ENCODE results near the gene C1QTNF2.

C1QTNF2 gene

DNA sequence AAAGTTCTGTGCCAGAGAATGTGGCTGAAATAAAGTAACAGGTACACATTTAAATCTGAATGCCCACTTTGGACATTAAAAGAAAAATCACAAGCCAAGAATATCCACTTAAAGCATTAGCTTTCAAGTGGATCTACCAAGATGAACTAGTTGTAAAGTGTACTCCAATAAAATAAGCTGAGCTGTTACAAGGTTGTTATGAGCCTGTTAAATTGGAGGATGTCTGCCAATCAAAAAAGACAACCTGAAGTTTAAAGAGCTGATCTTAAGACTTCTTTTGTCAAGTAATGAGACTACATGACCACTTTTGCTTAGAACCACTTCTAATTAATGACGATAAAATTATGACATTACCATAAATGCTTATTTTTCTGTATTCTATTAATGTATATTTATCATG is 27.1 kb upstream of the C1QTNF2 start:
- Histone ChIP-seq H2AFZ (ENCODE audit: low read length) (no peak overlapping the region), H3K4me2 (ENCODE audit: low read depth, low read length, poor library complexity, severe bottlenecking) (peak overlapping the region; percentile 31), H3K9ac (ENCODE audit: low read depth, low read length, poor library complexity, severe bottlenecking) (no peak overlapping the region), H3K36me3 (ENCODE audit: insufficient read depth, low read length) (no peaks in the 10 kb centered on the region), H3K9me2 (replicated peaks; ENCODE audit: low read depth, low read length) (no peaks in the 10 kb centered on the region), H3K27me3 (ENCODE audit: insufficient read depth, low read length, poor library complexity, severe bottlenecking) (no peaks in the 10 kb centered on the region), H3K9me3 (ENCODE audit: insufficient read depth, low read depth, low read length) (no peaks in the 10 kb centered on the region), H3K4me3 (ENCODE audit: low read length, poor library complexity, severe bottlenecking) (no peak overlapping the region), H3K4me1 (ENCODE audit: insufficient read depth, low read length, poor library complexity, severe bottlenecking) (peaks cover 9% of the 10 kb centered on the region), H3K79me2 (ENCODE audit: insufficient read depth, low read length) (peaks cover 14% of the 10 kb centered on the region), H3F3A (ENCODE audit: low read depth) (no peaks in the 10 kb centered on the region), H4K20me1 (ENCODE audit: insufficient read depth, low read length, poor library complexity, severe bottlenecking) (no peaks in the 10 kb centered on the region)
- TF ChIP-seq EZH2phosphoT487 (IDR thresholded peaks at IDR 0.05; ENCODE audit: borderline replicate concordance), result no peak
- TF ChIP-seq, protein P1, sequence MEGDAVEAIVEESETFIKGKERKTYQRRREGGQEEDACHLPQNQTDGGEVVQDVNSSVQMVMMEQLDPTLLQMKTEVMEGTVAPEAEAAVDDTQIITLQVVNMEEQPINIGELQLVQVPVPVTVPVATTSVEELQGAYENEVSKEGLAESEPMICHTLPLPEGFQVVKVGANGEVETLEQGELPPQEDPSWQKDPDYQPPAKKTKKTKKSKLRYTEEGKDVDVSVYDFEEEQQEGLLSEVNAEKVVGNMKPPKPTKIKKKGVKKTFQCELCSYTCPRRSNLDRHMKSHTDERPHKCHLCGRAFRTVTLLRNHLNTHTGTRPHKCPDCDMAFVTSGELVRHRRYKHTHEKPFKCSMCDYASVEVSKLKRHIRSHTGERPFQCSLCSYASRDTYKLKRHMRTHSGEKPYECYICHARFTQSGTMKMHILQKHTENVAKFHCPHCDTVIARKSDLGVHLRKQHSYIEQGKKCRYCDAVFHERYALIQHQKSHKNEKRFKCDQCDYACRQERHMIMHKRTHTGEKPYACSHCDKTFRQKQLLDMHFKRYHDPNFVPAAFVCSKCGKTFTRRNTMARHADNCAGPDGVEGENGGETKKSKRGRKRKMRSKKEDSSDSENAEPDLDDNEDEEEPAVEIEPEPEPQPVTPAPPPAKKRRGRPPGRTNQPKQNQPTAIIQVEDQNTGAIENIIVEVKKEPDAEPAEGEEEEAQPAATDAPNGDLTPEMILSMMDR (conservative IDR thresholded peaks at IDR 0.05; ENCODE audit: low read length), result no peak

DNA sequence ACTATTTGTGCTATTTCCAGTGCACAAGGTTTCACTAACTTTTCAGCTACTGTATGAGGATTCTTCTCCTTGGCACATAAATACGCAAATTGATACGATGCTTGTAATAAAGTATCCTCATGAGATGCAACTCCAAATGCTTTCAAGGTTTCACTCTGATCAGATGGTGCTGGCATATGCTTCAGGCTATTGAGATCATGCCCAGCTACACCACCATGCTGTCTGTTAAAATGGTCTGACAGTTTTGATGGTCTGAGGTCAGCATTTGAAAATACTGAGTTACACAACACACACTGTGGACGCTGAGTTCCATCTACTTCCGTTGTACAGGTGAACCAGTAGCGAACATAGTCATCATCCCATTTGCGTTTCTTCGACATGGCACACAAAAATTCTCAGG is 24.7 kb upstream of the C1QTNF2 start:
- Histone ChIP-seq H3K36me3 (ENCODE audit: insufficient read depth, low read length) (no peaks in the 10 kb centered on the region), H3K9me3 (ENCODE audit: insufficient read depth, low read depth, low read length) (no peaks in the 10 kb centered on the region), H3K27me3 (ENCODE audit: insufficient read depth, low read length, poor library complexity, severe bottlenecking) (no peaks in the 10 kb centered on the region), H3K4me2 (ENCODE audit: low read depth, low read length, poor library complexity, severe bottlenecking) (no peak overlapping the region), H3K4me3 (ENCODE audit: low read length, poor library complexity, severe bottlenecking) (no peak overlapping the region), H2AFZ (ENCODE audit: low read length) (no peak overlapping the region), H3K9ac (ENCODE audit: low read depth, low read length, poor library complexity, severe bottlenecking) (no peak overlapping the region), H3K9me2 (replicated peaks; ENCODE audit: low read depth, low read length) (no peaks in the 10 kb centered on the region), H4K20me1 (ENCODE audit: insufficient read depth, low read length, poor library complexity, severe bottlenecking) (no peaks in the 10 kb centered on the region), H3K79me2 (ENCODE audit: insufficient read depth, low read length) (peaks cover 14% of the 10 kb centered on the region), H3F3A (ENCODE audit: low read depth) (no peaks in the 10 kb centered on the region), H3K4me1 (ENCODE audit: insufficient read depth, low read length, poor library complexity, severe bottlenecking) (peaks cover 9% of the 10 kb centered on the region)
- TF ChIP-seq, protein P1 (conservative IDR thresholded peaks at IDR 0.05; ENCODE audit: low read length), result no peak
- no peak for TF ChIP-seq EZH2phosphoT487 (IDR thresholded peaks at IDR 0.05; ENCODE audit: borderline replicate concordance)

DNA sequence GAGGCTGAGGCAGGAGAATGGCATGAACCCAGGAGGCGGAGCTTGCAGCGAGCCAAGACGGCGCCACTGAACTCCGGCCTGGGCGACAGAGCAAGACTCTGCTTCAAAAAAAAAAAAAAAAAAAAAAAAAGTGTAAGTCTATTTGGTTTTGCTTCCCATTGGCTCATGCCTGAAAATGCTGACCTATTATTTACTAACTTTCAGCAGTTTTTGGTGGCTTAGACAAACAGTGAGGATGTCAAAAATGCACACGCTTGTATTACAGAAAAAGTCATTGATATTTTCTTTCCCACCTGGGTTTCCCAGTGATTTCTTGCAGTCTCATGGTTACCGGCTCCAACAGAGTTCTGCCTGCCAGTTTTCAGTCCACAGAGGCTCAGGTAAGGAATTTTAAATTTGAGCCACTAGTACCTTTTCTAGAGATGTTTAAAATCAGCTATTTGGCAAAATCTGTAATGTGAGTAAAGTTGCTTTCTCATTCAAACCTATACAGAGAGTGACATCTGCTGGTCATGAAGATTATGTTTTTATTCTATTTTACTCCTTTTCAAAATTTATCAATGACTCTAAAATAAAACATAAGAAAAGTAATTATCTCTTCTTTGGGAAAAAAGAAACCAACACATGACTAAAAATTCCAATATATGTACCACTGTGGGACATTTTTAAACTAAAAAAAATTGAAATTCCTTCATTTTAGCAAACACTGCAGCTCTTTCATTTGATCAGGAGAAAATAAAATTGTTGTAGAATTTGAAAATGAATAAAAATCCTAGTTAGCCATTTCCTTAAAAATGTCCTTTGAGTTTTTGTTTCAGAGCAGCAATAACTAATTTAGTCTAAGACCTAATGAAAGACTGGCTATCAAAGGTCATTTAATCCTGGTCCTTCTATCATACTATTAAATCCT is 20.6 kb upstream of the C1QTNF2 start:
- no peaks in the 10 kb centered on the region for H4K20me1 ChIP-seq (ENCODE audit: insufficient read depth, low read length, poor library complexity, severe bottlenecking)
- H3K4me1 ChIP-seq (ENCODE audit: insufficient read depth, low read length, poor library complexity, severe bottlenecking), result no peaks in the 10 kb centered on the region
- H2AFZ ChIP-seq (ENCODE audit: low read length), result no peak overlapping the region
- H3K9ac ChIP-seq (ENCODE audit: low read depth, low read length, poor library complexity, severe bottlenecking), result no peak overlapping the region
- H3K9me2 ChIP-seq (replicated peaks; ENCODE audit: low read depth, low read length), result no peaks in the 10 kb centered on the region
- H3K4me2 ChIP-seq (ENCODE audit: low read depth, low read length, poor library complexity, severe bottlenecking), result no peak overlapping the region
- H3K9me3 ChIP-seq (ENCODE audit: insufficient read depth, low read depth, low read length), result no peaks in the 10 kb centered on the region
- no peak overlapping the region for H3K4me3 ChIP-seq (ENCODE audit: low read length, poor library complexity, severe bottlenecking)
- H3F3A ChIP-seq (ENCODE audit: low read depth), result no peaks in the 10 kb centered on the region
- no peak for TF ChIP-seq EZH2phosphoT487 (IDR thresholded peaks at IDR 0.05; ENCODE audit: borderline replicate concordance)
- TF ChIP-seq, protein P1 (conservative IDR thresholded peaks at IDR 0.05; ENCODE audit: low read length), result peak; percentile 57
- no peaks in the 10 kb centered on the region for H3K27me3 ChIP-seq (ENCODE audit: insufficient read depth, low read length, poor library complexity, severe bottlenecking)
- H3K79me2 ChIP-seq (ENCODE audit: insufficient read depth, low read length), result no peaks in the 10 kb centered on the region
- H3K36me3 ChIP-seq (ENCODE audit: insufficient read depth, low read length), result no peaks in the 10 kb centered on the region

Data from Loucy (cell line).